HepG2 (cell line): ENCODE results near the gene CHML. TPM values are rescaled to one million over a fixed set of nuclear protein-coding genes. Genes with fewer than 3 reads are reported as not detected.

Experiments used
- ETS1 ChIP-seq: sonication (generic); formaldehyde crosslinking; IDR thresholded peaks from 2 replicates; pipeline ENCODE4 v1.4.0; 2020; ENCODE audit warnings: missing genetic modification reagents
- IRF2 ChIP-seq: IDR thresholded peaks from 2 replicates; pipeline ENCODE4 v1.6.1; 2018; ENCODE audit warnings: missing genetic modification reagents, missing compliant biosample characterization
- KDM2A ChIP-seq: sonication (generic); formaldehyde crosslinking; IDR thresholded peaks from 2 replicates; pipeline ENCODE4 v1.4.0; 2020; ENCODE audit warnings: low read depth, missing genetic modification reagents, borderline replicate concordance
- KLF12 ChIP-seq: sonication (generic); formaldehyde crosslinking; IDR thresholded peaks from 2 replicates; pipeline ENCODE4 v1.4.0; 2020; ENCODE audit warnings: missing genetic modification reagents, borderline replicate concordance
- NONO ChIP-seq, 2 experiments: fragments of 450-650 bp in 1 of 2; sonication (generic) in 1 of 2; formaldehyde crosslinking in 1 of 2; IDR thresholded peaks in 1 of 2; conservative IDR thresholded peaks in 1 of 2; 2 replicates each; pipeline versions ENCODE4 v1.6.1 to v1.8.0; 2017 to 2022; ENCODE audit warnings: mild to moderate bottlenecking in 1 of 2, missing genetic modification reagents in 1 of 2, moderate library complexity in 1 of 2
- RFX5 ChIP-seq: IDR thresholded peaks from 2 replicates; pipeline ENCODE4 v1.6.1; 2011; ENCODE audit warnings: low read depth, low read length, improper control_type of control experiment
- ZBTB40 ChIP-seq, 2 experiments: fragments of 450-650 bp in 1 of 2; sonication (generic) in 1 of 2; formaldehyde crosslinking in 1 of 2; IDR thresholded peaks; 2 replicates each; pipeline versions ENCODE4 v1.6.1 to v1.8.0; 2016 to 2022; ENCODE audit warnings: antibody characterized with exemption in 1 of 2, mild to moderate bottlenecking in 1 of 2, missing genetic modification reagents in 1 of 2
- ZBTB7A ChIP-seq: sonication (generic); formaldehyde crosslinking; IDR thresholded peaks from 2 replicates; pipeline ENCODE4 v1.8.0; 2022; ENCODE audit warnings: mild to moderate bottlenecking, missing genetic modification reagents
- ZGPAT ChIP-seq: IDR thresholded peaks from 2 replicates; pipeline ENCODE4 v1.6.1; 2016; ENCODE audit warnings: mild to moderate bottlenecking
- ZNF446 ChIP-seq: sonication (generic); formaldehyde crosslinking; IDR thresholded peaks from 2 replicates; pipeline ENCODE4 v1.5.0; 2020; ENCODE audit warnings: mild to moderate bottlenecking, missing genetic modification reagents
- ZNF512B ChIP-seq: sonication (generic); formaldehyde crosslinking; IDR thresholded peaks from 2 replicates; pipeline ENCODE4 v1.5.1; 2020; ENCODE audit warnings: missing genetic modification reagents, mild to moderate bottlenecking, borderline replicate concordance
- ZNF605 ChIP-seq: sonication (generic); formaldehyde crosslinking; IDR thresholded peaks from 2 replicates; pipeline ENCODE4 v1.8.0; 2022; ENCODE audit warnings: mild to moderate bottlenecking, missing genetic modification reagents
- ZSCAN31 ChIP-seq: sonication (generic); formaldehyde crosslinking; IDR thresholded peaks from 2 replicates; pipeline ENCODE4 v1.5.0; 2020; ENCODE audit warnings: low read depth, mild to moderate bottlenecking, missing genetic modification reagents
- polyA plus RNA-seq, 8 experiments: library from polyadenylated mRNA; depleted of rRNA in 3 of 8; stranded (reverse) in 7 of 8; unstranded in 1 of 8; fragments of >200 nt; fragmentation: Illumina TruSeq in 4 of 8; extraction: Trizol in 4 of 8; gene quantifications; 2 replicates each; pipeline versions ENCODE4 v1.2.1 to v1.2.3, GENCODE V29; 2011 to 2016; ENCODE audit warnings: low read depth in 4 of 8, missing spikeins in 1 of 8, mixed read lengths in 1 of 8; ENCODE audit not compliant: insufficient read depth in 1 of 8
- total RNA-seq, 5 experiments: library from RNA; depleted of rRNA; stranded (reverse); fragments of >200 nt; fragmentation: Illumina TruSeq; extraction: Trizol; gene quantifications; 2 replicates each; pipeline ENCODE4 v1.2.3, GENCODE V29; 2016; ENCODE audit warnings: low read depth in 1 of 5

The CHML gene
- total and polyA plus RNA-seq, 2 of the 13 experiments (the other 11 are each of a cell fraction or from before 2014, with no cell fraction given) = 5.2 to 16.7 TPM

GRCh38 chr1:241640149-241640866 is at the start of gene CHML, which contains the start of gene OPN3 (continued):
- TF ChIP-seq ZNF605 (no peak), ETS1 (no peak), KLF12 (CRISPR knock-in tag) (peak; percentile 73; the same call in 1 of the 2 replicates), ZNF512B (CRISPR knock-in tag) (no peak), ZGPAT (CRISPR knock-in tag) (peak; percentile 62; the same call in 1 of the 2 replicates), KDM2A (0 out of 2 replicates have a peak, but pooled peaks have one; percentile 29), ZBTB40 (IDR thresholded peaks at IDR 0.05) (no peak), ZBTB40 (CRISPR knock-in tag; IDR thresholded peaks at IDR 0.05) (no peak), ZBTB7A (CRISPR knock-in tag) (no peak), IRF2 (CRISPR knock-in tag) (no peak), RFX5 (no peak), ZSCAN31 (CRISPR knock-in tag) (0 out of 2 replicates have a peak, but pooled peaks have one; percentile 24), NONO (IDR thresholded peaks at IDR 0.05) (no peak), NONO (CRISPR knock-in tag; conservative IDR thresholded peaks at IDR 0.05) (no peak), ZNF446 (CRISPR knock-in tag) (no peak)
